ENCODE results near the gene PTTG1IP. TPM values are rescaled to one million over a fixed set of nuclear protein-coding genes. Genes with fewer than 3 reads are reported as not detected.

The PTTG1IP gene
- total RNA-seq, 1 experiment from 2014 or later, result 330 TPM

DNA sequence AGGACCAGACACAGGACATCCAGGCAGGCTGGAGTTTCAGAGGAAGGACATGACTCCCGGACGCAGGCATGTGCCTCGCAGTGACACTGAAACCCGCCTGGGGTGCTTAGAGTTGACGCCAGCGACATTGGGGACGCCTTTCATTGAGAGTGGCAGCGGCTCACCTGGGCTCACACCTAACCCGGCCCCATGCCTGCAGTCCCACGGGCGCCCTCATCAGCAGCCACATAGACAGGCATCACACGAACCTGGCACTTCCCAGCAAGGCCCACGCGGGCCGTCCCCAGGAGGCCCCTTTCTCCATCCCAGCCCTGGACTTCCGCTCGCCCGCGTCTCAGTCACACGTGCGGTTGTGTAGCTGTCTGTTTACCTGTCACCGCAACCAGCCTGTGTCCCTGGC, 30.2 kb upstream of the PTTG1IP start:
- BruUV-seq (replicated peaks), result no TSS peak

DNA sequence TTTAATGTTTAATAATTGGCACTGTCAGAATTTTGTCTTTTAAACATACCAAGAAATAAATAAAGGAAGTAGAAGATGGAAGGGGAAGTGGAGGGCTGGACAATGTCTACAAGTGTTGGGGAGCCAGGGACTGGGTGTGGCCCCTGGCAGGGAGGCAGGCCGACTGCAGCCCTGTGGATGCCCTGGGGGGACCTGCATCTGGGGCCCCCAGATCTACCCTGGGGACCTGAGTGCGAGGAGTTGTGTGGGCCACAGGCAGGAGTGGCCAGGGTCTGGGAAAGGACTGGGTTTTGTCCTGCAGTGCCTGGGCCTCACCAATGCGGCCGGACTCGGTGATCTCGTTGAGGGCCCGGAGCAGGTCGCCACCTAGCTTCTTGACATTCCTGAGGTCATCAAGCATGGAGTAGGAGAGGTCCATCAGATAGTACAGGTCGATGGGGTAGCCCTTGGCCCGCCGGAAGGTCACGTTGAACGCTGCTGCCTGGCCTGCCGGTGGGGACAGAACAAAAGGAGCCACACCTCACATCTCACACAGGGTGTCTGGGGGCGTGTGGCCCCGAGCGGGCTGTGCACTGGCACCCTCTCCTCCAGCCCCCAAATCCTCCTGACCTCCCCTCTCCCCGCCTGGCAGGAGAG, 29.7 kb upstream of the PTTG1IP start:
- TF ChIP-seq EZH2 (IDR thresholded peaks at IDR 0.05; ENCODE audit: low read length, unreplicated experiment) (no peak), EZH2phosphoT487 (IDR thresholded peaks at IDR 0.05; ENCODE audit: borderline replicate concordance, low read length) (no peak)
- TF ChIP-seq, protein P1, sequence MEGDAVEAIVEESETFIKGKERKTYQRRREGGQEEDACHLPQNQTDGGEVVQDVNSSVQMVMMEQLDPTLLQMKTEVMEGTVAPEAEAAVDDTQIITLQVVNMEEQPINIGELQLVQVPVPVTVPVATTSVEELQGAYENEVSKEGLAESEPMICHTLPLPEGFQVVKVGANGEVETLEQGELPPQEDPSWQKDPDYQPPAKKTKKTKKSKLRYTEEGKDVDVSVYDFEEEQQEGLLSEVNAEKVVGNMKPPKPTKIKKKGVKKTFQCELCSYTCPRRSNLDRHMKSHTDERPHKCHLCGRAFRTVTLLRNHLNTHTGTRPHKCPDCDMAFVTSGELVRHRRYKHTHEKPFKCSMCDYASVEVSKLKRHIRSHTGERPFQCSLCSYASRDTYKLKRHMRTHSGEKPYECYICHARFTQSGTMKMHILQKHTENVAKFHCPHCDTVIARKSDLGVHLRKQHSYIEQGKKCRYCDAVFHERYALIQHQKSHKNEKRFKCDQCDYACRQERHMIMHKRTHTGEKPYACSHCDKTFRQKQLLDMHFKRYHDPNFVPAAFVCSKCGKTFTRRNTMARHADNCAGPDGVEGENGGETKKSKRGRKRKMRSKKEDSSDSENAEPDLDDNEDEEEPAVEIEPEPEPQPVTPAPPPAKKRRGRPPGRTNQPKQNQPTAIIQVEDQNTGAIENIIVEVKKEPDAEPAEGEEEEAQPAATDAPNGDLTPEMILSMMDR (conservative IDR thresholded peaks at IDR 0.05; ENCODE audit: low read depth, low read length), result no peak
- H3K9me3 ChIP-seq (ENCODE audit: low read length), result no peaks in the 10 kb centered on the region
- peaks cover 14% of the 10 kb centered on the region for H3K36me3 ChIP-seq (ENCODE audit: low read depth, low read length)
- no TSS peak for BruUV-seq (replicated peaks)
- no peaks in the 10 kb centered on the region for H4K20me1 ChIP-seq (ENCODE audit: low read length)
- H3K4me2 ChIP-seq (ENCODE audit: low read length), result no peak overlapping the region
- H2AFZ ChIP-seq (ENCODE audit: low read length), result no peak overlapping the region
- no peak overlapping the region for H3K27ac ChIP-seq (ENCODE audit: low read length)
- H3K9ac ChIP-seq (ENCODE audit: low read length), result no peak overlapping the region
- H3K4me1 ChIP-seq (ENCODE audit: insufficient read depth, low read length), result no peaks in the 10 kb centered on the region
- H3F3A ChIP-seq (ENCODE audit: low read length, unreplicated experiment), result peaks cover 6% of the 10 kb centered on the region
- CTCF ChIA-PET, result no interaction called here
- H3K4me3 ChIP-seq (ENCODE audit: low read length), result no peak overlapping the region
- ATAC-seq, result no peak
- no peak for DNase-seq
- intact Hi-C loops (cut with micrococcal nuclease), result no loop called here
- no peaks in the 10 kb centered on the region for H3K79me2 ChIP-seq (ENCODE audit: low read length)
- H3K27me3 ChIP-seq (ENCODE audit: low read length), result no peaks in the 10 kb centered on the region
- POLR2A ChIA-PET (ENCODE audit: unreplicated experiment), result no interaction called here
- H3K9me2 ChIP-seq (replicated peaks; ENCODE audit: low read length), result no peaks in the 10 kb centered on the region

More for the DNA sequence above, 30.2 kb upstream of the PTTG1IP start:
- Histone ChIP-seq H3K4me2 (ENCODE audit: low read length) (no peak overlapping the region), H4K20me1 (ENCODE audit: low read length) (no peaks in the 10 kb centered on the region), H3K27ac (ENCODE audit: low read length) (no peak overlapping the region), H3K9me3 (ENCODE audit: low read length) (no peaks in the 10 kb centered on the region), H2AFZ (ENCODE audit: low read length) (no peak overlapping the region), H3K36me3 (ENCODE audit: low read depth, low read length) (peaks cover 14% of the 10 kb centered on the region), H3K4me1 (ENCODE audit: insufficient read depth, low read length) (no peaks in the 10 kb centered on the region), H3F3A (ENCODE audit: low read length, unreplicated experiment) (peaks cover 6% of the 10 kb centered on the region), H3K9ac (ENCODE audit: low read length) (no peak overlapping the region), H3K9me2 (replicated peaks; ENCODE audit: low read length) (no peaks in the 10 kb centered on the region), H3K27me3 (ENCODE audit: low read length) (no peaks in the 10 kb centered on the region), H3K4me3 (ENCODE audit: low read length) (no peak overlapping the region), H3K79me2 (ENCODE audit: low read length) (no peaks in the 10 kb centered on the region)
- ATAC-seq, result no peak
- CTCF ChIA-PET, result no interaction called here
- TF ChIP-seq, protein P1 (conservative IDR thresholded peaks at IDR 0.05; ENCODE audit: low read depth, low read length), result no peak
- TF ChIP-seq EZH2 (IDR thresholded peaks at IDR 0.05; ENCODE audit: low read length, unreplicated experiment) (no peak), EZH2phosphoT487 (IDR thresholded peaks at IDR 0.05; ENCODE audit: borderline replicate concordance, low read length) (no peak)
- intact Hi-C loops (cut with micrococcal nuclease), result no loop called here
- DNase-seq, result no peak
- POLR2A ChIA-PET (ENCODE audit: unreplicated experiment), result no interaction called here

DNA sequence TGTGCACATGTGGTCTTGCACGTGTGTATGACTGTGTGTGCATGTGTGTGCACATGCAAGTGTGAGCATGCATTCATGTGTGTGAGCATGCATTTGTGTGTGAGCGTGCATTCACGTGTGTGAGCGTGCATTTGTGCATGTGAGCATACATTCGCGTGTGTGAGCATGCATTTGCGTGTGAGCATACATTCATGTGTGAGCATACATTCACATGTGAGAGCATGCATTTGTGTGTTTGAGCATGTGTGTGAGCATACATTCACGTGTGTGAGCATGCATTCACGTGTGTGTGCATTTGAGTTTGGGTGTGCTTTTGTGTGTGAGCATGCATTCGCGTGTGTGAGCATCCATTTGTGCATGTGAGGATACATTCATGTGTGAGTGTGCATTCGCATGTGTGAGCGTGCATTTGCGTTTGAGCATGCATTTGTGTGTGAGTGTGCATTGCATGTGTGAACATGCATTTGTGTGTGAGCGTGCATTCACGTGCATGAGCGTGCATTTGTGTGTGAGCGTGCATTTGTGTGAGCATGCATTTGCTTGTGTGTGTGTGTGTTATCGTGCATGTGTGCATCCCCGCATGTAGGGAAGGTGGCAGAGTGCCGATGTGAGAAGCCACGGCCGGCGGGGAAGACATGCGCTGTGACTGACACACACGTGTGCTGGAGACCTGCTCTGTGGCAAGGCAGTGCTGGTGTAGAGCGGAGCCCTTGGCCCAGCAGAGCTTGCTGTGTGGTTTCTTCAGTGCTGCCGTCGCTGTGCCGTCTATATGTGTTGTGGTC, 29.0 kb upstream of the PTTG1IP start:
- Histone ChIP-seq H3K27me3 (ENCODE audit: low read length) (no peaks in the 10 kb centered on the region), H3K9me3 (ENCODE audit: low read length) (no peaks in the 10 kb centered on the region), H3K4me3 (ENCODE audit: low read length) (no peak overlapping the region), H2AFZ (ENCODE audit: low read length) (no peak overlapping the region), H3F3A (ENCODE audit: low read length, unreplicated experiment) (peaks cover 6% of the 10 kb centered on the region), H3K4me1 (ENCODE audit: insufficient read depth, low read length) (no peaks in the 10 kb centered on the region), H4K20me1 (ENCODE audit: low read length) (no peaks in the 10 kb centered on the region), H3K36me3 (ENCODE audit: low read depth, low read length) (peaks cover 14% of the 10 kb centered on the region), H3K4me2 (ENCODE audit: low read length) (no peak overlapping the region), H3K79me2 (ENCODE audit: low read length) (no peaks in the 10 kb centered on the region), H3K9me2 (replicated peaks; ENCODE audit: low read length) (no peaks in the 10 kb centered on the region), H3K27ac (ENCODE audit: low read length) (no peak overlapping the region), H3K9ac (ENCODE audit: low read length) (no peak overlapping the region)
- ATAC-seq (no peak), DNase-seq (no peak)
- no TSS peak for BruUV-seq (replicated peaks)
- no peak for TF ChIP-seq EZH2 (IDR thresholded peaks at IDR 0.05; ENCODE audit: low read length, unreplicated experiment)
- no peak for TF ChIP-seq EZH2phosphoT487 (IDR thresholded peaks at IDR 0.05; ENCODE audit: borderline replicate concordance, low read length)
- TF ChIP-seq, protein P1 (conservative IDR thresholded peaks at IDR 0.05; ENCODE audit: low read depth, low read length), result no peak
- intact Hi-C loops (cut with micrococcal nuclease), result no loop called here
- ChIA-PET POLR2A (ENCODE audit: unreplicated experiment) (no interaction called here), CTCF (no interaction called here)
